GM19395 (cell line): Measurements from ENCODE around the gene RBBP5.
A peak's percentile ranks its signal among the peaks of the same experiment; 100 is the strongest.
"Not testable (repeated sequence)": the region's sequence is repeated elsewhere in the genome, so short reads cannot be mapped to it uniquely, and the experiment has no call there.

ENCODE experiments used
- ATAC-seq: cut with Tn5 transposase; IDR thresholded peaks from one replicate; pipeline ENCODE4 v1.9.1; 2021; ENCODE audit warnings: mild to moderate bottlenecking, moderate library complexity; ENCODE audit not compliant: unreplicated experiment

Gene RBBP5

GRCh38 chr1:205121660-205122488, at the start of gene RBBP5:
Gene RBBP5, minus strand, starts transcription at chr1:205121978. Its CDS starts 105 bp downstream, at chr1:205121873.
- peak; percentile 94 for ATAC-seq

- ATAC-seq, result no peak
Measured at GRCh38 chr1:205171369-205171768, 49.6 kb upstream of the RBBP5 start.

GRCh38 chr1:205170532-205171269, 48.9 kb upstream of the RBBP5 start:
- ATAC-seq, result no peak

GRCh38 chr1:205169248-205169647, 47.5 kb upstream of the RBBP5 start:
- no peak for ATAC-seq

- no peak for ATAC-seq
Measured at GRCh38 chr1:205168291-205168690, 46.5 kb upstream of the RBBP5 start.

- no peak for ATAC-seq
Measured at GRCh38 chr1:205162301-205162700, 40.5 kb upstream of the RBBP5 start.

- ATAC-seq, result no peak
Measured at GRCh38 chr1:205161076-205161475, 39.3 kb upstream of the RBBP5 start.

GRCh38 chr1:205158048-205158616, 36.4 kb upstream of the RBBP5 start:
- no peak for ATAC-seq

GRCh38 chr1:205155665-205156377, 34.0 kb upstream of the RBBP5 start:
- ATAC-seq, result not testable (repeated sequence)

GRCh38 chr1:205152505-205152904, 30.7 kb upstream of the RBBP5 start:
- no peak for ATAC-seq

- no peak for ATAC-seq
Measured at GRCh38 chr1:205150651-205151428, 29.1 kb upstream of the RBBP5 start.

- ATAC-seq, result no peak
Measured at GRCh38 chr1:205147191-205147835, 25.5 kb upstream of the RBBP5 start.

GRCh38 chr1:205144751-205145150, 23.0 kb upstream of the RBBP5 start:
- no peak for ATAC-seq

GRCh38 chr1:205144046-205144720, 22.4 kb upstream of the RBBP5 start:
- ATAC-seq, result no peak

- no peak for ATAC-seq
Measured at GRCh38 chr1:205142102-205142469, 20.3 kb upstream of the RBBP5 start.

- no peak for ATAC-seq
Measured at GRCh38 chr1:205141236-205142101, 19.7 kb upstream of the RBBP5 start.

GRCh38 chr1:205140113-205140512, 18.3 kb upstream of the RBBP5 start:
- ATAC-seq, result no peak

- ATAC-seq, result no peak
Measured at GRCh38 chr1:205137901-205138300, 16.1 kb upstream of the RBBP5 start.
